ENCODE data around the gene SH3D19. TPM values are rescaled to one million over a fixed set of nuclear protein-coding genes. Genes with fewer than 3 reads are reported as not detected.

SH3D19 gene
- total RNA-seq, 1 experiment from 2014 or later: 15.5 TPM

DNA sequence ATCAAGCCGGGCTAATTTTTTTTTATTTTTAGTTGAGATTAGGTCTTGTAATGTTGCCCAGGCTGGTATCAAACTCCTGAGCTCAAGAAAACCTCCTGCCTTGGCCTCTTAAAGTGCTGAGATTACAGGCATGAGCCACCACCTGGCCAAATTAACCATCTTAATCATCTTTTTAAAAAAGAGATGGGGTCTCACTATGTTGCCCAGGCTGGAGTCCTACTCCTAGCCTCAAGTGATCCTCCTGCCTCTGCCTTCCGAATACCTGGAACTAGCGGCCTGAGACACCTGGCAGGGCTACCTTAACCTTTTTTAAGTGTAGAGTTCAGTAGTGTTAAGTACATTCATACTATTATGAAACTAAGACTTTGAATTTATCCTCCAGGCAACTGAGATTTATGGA is 227.6 kb downstream of the SH3D19 start:
- Mint-ChIP-seq H3K9me3 (ENCODE audit: low read depth, unreplicated experiment) (no peaks in the 10 kb centered on the region), H3K27ac (ENCODE audit: unreplicated experiment) (no peak overlapping the region), H3K4me3 (ENCODE audit: low read depth, unreplicated experiment) (no peak overlapping the region), H3K27me3 (ENCODE audit: unreplicated experiment) (no peaks in the 10 kb centered on the region), H3K4me1 (ENCODE audit: low read depth, unreplicated experiment) (peaks cover 6% of the 10 kb centered on the region), H3K36me3 (ENCODE audit: insufficient read depth, unreplicated experiment) (peaks cover 41% of the 10 kb centered on the region)
- intact Hi-C loops (cut with micrococcal nuclease; ENCODE audit: unreplicated experiment): no loop called here
- no peak for DNase-seq
- CTCF ChIA-PET: no interaction called here
- no TSS peak for BruUV-seq (replicated peaks)
- TF ChIP-seq, protein P1, sequence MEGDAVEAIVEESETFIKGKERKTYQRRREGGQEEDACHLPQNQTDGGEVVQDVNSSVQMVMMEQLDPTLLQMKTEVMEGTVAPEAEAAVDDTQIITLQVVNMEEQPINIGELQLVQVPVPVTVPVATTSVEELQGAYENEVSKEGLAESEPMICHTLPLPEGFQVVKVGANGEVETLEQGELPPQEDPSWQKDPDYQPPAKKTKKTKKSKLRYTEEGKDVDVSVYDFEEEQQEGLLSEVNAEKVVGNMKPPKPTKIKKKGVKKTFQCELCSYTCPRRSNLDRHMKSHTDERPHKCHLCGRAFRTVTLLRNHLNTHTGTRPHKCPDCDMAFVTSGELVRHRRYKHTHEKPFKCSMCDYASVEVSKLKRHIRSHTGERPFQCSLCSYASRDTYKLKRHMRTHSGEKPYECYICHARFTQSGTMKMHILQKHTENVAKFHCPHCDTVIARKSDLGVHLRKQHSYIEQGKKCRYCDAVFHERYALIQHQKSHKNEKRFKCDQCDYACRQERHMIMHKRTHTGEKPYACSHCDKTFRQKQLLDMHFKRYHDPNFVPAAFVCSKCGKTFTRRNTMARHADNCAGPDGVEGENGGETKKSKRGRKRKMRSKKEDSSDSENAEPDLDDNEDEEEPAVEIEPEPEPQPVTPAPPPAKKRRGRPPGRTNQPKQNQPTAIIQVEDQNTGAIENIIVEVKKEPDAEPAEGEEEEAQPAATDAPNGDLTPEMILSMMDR (IDR thresholded peaks at IDR 0.05; ENCODE audit: unreplicated experiment): no peak

DNA sequence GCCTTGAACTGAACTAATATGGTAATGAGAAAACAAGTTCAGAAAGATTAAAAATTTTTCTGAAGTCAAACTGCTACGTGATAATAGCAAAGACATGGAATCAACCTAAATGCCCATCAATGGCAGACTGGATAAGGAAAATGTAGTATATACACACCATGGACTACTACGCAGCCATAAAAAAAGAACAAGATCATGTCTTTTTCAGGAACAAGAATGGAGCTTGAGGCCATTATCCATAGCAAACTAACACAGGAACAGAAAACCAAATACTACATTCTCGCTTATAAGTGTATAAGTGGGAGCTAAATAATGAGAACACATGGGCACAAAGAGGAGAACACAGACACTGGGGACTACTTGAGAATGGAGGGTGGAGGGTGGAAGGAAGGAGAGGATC is 230.3 kb downstream of the SH3D19 start:
- Mint-ChIP-seq H3K9me3 (ENCODE audit: low read depth, unreplicated experiment) (no peaks in the 10 kb centered on the region), H3K36me3 (ENCODE audit: insufficient read depth, unreplicated experiment) (peaks cover 16% of the 10 kb centered on the region), H3K27me3 (ENCODE audit: unreplicated experiment) (no peaks in the 10 kb centered on the region), H3K27ac (ENCODE audit: unreplicated experiment) (no peak overlapping the region), H3K4me3 (ENCODE audit: low read depth, unreplicated experiment) (no peak overlapping the region), H3K4me1 (ENCODE audit: low read depth, unreplicated experiment) (no peaks in the 10 kb centered on the region)
- CTCF ChIA-PET: no interaction called here
- intact Hi-C loops (cut with micrococcal nuclease; ENCODE audit: unreplicated experiment): no loop called here
- TF ChIP-seq, protein P1 (IDR thresholded peaks at IDR 0.05; ENCODE audit: unreplicated experiment): no peak
- BruUV-seq (replicated peaks): no TSS peak
- no peak for DNase-seq

DNA sequence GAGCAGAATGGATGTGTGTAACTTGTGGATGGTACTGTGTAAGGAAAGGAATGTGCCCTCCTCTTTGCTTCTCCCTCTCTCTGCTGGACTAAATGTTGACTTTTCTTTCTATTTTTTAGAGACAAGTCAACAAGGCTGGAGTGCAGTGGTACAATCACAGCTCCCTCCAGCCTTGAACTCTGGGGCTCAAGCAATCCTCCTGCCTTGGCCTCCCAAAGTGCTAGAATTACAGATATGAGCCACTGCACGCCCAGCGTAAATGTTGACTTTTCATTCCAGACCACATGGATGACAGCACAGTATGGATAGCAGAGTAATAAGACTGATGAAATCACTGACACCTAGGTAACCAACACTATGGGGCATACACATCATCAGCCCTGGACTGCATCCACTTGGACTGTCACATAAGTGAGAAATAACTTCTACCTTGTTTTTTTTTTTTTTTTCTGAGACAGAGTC is 231.1 kb downstream of the SH3D19 start:
- Mint-ChIP-seq H3K9me3 (ENCODE audit: low read depth, unreplicated experiment) (no peaks in the 10 kb centered on the region), H3K4me1 (ENCODE audit: low read depth, unreplicated experiment) (no peaks in the 10 kb centered on the region), H3K4me3 (ENCODE audit: low read depth, unreplicated experiment) (no peak overlapping the region), H3K27ac (ENCODE audit: unreplicated experiment) (no peak overlapping the region), H3K36me3 (ENCODE audit: insufficient read depth, unreplicated experiment) (peaks cover 7% of the 10 kb centered on the region), H3K27me3 (ENCODE audit: unreplicated experiment) (no peaks in the 10 kb centered on the region)
- DNase-seq: no peak
- CTCF ChIA-PET: no interaction called here
- BruUV-seq (replicated peaks): no TSS peak
- TF ChIP-seq, protein P1 (IDR thresholded peaks at IDR 0.05; ENCODE audit: unreplicated experiment): no peak
- intact Hi-C loops (cut with micrococcal nuclease; ENCODE audit: unreplicated experiment): no loop called here

DNA sequence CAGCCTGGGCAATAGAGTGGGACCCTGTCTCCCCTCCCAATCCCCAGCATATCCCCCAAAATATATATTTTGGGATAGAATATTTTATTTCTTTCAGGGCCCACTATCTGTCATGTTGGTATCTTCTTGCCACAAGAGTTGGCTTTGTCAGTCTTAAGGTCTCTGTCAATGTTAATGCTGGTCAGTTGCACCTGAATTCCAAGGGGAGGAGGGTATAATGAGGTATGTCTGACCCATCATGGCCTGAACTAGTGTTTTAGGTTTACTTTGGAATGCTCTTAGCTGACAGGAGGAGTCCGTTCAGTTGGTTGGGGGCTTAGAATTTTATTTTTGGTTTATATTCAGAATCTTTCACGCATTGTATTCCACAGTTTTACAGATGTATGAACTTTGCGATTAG is 232.2 kb downstream of the SH3D19 start:
- BruUV-seq (replicated peaks): no TSS peak
- Mint-ChIP-seq H3K4me1 (ENCODE audit: low read depth, unreplicated experiment) (no peaks in the 10 kb centered on the region), H3K36me3 (ENCODE audit: insufficient read depth, unreplicated experiment) (no peaks in the 10 kb centered on the region), H3K27ac (ENCODE audit: unreplicated experiment) (no peak overlapping the region), H3K4me3 (ENCODE audit: low read depth, unreplicated experiment) (no peak overlapping the region), H3K9me3 (ENCODE audit: low read depth, unreplicated experiment) (no peaks in the 10 kb centered on the region), H3K27me3 (ENCODE audit: unreplicated experiment) (no peaks in the 10 kb centered on the region)
- DNase-seq: no peak
- CTCF ChIA-PET: no interaction called here
- intact Hi-C loops (cut with micrococcal nuclease; ENCODE audit: unreplicated experiment): no loop called here
- TF ChIP-seq, protein P1 (IDR thresholded peaks at IDR 0.05; ENCODE audit: unreplicated experiment): no peak

Data from Calu3 (cell line).